Ecto neural progenitor cell (in vitro differentiated cells): ENCODE measurements around the gene EEPD1.
"Not testable (repeated sequence)": the region's sequence is repeated elsewhere in the genome, so short reads cannot be mapped to it uniquely, and the experiment has no call there.

ENCODE experiments used
- DNase-seq: peaks from one replicate; pipeline ENCODE4 v3.0.0-alpha.2; 2018; ENCODE audit warnings: low spot score

EEPD1 gene

GRCh38 chr7:36301914-36302771 lies 149.1 kb downstream of the EEPD1 start:
- DNase-seq = peak; percentile 50

- DNase-seq = peak; percentile 60
These were observed 150.4 kb downstream of the EEPD1 start for GRCh38 chr7:36303202-36304098.

DNA sequence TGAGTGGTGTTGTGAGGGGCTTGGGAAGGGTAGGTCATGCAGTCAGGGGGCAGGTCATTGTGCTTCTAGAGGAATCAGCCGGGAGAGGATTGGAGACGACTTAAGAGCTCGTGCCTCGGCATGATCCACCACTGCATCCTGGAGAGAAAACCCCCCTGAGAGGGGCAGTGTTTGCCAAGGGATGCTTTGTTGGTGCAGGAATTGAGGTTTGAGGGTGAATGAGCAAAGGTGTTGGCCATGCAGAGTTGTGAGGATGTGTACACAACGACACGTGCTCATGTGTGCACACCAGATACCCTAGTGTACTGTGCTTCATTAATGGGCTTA lies 151.0 kb downstream of the EEPD1 start:
- no peak for DNase-seq

GRCh38 chr7:36305226-36305625 lies 152.2 kb downstream of the EEPD1 start:
- no peak for DNase-seq

DNA sequence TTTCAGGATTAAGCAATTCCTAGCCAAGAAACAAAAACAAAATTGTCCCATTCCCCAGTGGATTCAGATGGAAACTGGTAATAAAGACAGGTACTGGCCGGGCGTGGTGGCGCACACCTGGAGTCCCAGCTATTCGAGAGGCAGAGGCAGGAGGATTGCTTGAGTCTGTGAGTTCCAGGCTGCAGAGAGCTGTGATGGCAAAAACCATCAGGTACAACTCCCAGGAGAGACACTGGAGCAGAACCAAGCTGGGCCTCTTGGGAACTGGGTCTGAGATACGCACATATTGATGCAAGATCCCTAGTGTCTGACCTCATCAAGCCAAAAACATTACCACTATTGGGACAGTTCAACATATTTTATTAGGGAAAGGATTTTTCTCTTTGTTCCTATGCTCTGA lies 152.6 kb downstream of the EEPD1 start:
- DNase-seq = no peak

DNA sequence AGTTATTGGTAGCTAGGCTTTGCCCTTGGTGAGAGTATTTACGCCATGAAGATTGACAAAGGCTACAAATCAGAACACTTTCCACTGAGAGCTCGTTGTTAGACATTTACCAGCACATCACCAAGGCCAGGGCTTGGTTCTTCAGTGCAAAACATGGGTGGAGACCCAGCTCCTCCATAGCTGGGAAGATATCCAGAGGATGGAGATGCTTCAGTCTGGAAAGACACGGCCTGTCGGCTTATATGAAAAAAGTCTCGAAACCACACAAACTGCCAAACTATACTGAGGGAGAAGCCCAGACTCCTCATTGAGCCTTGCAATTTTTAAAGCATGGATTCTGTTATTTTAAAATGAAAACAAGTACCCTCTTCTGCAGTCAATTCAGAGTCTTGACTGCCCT lies 153.2 kb downstream of the EEPD1 start:
- DNase-seq = no peak

- DNase-seq = no peak
These were observed 153.7 kb downstream of the EEPD1 start for GRCh38 chr7:36306722-36307121.

- DNase-seq = no peak
These were observed 155.0 kb downstream of the EEPD1 start for GRCh38 chr7:36308031-36308430.

DNA sequence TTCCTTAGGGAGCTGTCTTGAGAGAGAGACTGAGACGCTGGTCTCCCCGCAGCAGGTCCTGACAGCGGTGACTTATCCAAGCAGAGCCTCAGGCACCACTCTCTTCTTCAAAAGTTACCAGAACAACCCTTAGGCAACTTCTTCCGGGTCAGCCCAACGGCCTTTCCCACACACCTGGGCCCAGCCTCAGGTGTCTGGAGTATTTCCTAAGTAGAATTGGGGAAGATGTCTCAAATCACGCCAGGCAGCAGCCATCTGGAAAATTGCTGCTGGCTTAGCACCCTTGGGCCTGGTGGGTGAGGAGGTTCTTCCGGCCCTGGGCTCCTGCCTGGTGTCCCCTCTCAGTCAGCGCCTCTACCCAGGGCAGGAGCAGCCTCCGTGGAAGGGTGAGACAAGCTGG lies 156.2 kb downstream of the EEPD1 start:
- DNase-seq = no peak

- no peak for DNase-seq
These were observed 156.7 kb downstream of the EEPD1 start for GRCh38 chr7:36309716-36310115.

DNA sequence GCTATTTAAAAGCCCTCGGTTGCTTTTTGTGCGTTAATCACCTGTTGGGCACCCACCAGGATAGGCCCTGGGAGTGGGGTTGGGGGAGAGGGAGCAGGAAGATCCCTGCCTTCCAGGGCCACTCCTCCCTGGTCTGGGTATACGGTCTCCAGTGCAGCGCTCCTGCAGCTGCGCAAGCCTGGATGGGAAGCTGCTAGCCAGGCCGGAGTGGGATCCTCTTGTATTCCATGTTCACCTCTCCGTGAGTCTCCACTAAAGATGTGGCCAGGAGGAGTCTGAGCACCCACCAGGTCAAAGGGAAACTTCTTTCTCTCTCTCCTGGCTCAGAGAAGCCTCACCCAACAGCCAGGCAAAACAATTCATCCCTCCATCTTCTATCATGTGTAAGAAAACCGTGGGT lies 157.8 kb downstream of the EEPD1 start:
- no peak for DNase-seq

DNA sequence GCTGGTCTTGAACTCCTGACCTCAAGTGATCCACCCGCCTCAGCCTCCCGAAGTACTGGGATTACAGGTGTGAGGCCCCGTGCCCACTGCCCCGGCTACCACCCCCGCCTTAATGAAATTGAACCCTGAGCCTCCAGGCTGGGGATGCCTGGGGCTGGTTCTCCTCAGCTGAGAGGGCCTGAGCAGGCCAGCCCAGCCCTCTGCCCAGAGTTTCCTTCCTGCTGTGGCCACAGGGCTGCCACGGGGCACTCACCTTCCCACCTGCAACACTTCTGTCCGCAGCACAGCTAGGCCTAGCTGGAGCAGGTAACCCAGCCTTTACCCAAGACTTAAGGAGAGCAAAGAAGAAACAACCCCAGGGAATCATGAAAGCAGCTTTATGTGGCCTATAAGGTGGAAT lies 158.5 kb downstream of the EEPD1 start:
- no peak for DNase-seq

GRCh38 chr7:36312064-36312914 lies 159.2 kb downstream of the EEPD1 start:
- no peak for DNase-seq

DNA sequence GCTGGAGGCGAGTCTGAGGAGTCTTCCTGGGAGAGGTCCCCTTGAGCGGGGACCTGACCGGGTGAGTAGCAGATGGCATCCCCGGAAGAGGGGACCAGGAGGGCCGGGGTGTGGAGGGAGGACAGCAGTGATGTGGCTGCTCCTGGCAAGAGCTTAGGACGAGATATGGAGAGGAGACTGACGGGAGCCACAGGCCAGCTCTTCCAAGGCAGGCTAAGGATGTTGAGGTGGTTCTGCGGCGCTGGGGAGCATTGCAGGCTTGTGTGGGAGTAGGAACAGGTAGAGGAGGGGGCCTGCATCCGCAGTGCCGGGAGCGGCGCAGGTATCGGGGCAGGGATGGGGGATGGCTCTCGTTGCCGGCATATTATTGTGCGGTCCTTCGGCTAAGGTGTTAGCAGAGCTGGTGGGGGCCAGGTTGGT lies 159.9 kb downstream of the EEPD1 start:
- no peak for DNase-seq

DNA sequence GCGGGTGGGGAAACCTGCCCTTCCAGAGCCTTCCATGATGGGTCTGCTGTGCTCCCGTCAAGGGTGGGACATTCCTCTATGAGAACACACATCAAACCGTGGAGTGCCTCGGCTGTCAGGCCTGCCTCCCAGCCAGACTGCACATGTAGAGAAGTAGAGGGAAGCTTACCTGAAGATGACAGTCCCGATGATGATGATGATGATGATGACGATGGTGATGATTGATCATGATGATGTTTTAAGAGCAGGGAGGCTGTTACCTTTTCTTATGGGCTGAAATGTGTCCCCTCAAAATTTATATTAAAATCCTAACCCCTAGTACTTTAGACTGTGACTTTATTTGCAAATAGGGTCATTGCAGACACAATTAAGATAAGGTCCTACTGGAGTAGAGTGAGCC lies 160.6 kb downstream of the EEPD1 start:
- no peak for DNase-seq

- DNase-seq = no peak
These were observed 161.4 kb downstream of the EEPD1 start for GRCh38 chr7:36314491-36314890.

DNA sequence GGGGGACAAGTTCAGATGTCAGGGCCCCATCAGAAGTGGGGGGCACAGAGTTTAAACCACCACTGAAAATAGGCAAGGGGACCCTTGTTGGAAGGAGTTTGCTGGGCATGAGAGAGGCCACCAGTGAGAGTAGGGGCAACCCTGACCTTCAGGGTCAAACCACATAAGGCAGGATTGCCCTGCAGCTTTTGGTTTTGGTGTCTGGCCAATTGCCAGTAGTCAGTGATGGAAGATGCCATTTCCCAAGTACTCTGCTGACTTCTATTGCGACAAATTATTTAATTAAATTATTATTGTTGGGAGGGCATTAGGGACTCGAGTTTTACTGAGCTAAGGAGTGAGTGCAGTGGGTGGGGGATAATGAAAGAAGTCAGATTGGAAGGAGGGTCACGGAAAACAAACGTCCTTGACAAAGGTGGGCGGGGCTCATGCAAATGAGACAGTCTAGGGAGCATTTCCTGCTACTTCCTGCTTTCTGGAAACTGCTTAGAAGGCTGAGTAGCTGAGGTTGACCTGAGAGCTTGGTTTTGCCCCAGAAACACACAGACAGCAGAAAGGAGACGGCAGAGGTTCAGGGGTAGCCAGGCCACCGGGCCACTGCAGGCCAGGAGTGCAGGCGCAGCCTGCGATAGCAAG lies 162.4 kb downstream of the EEPD1 start:
- no peak for DNase-seq

- DNase-seq = no peak
These were observed 163.3 kb downstream of the EEPD1 start for GRCh38 chr7:36316319-36316718.

GRCh38 chr7:36317276-36317675 lies 164.2 kb downstream of the EEPD1 start:
- DNase-seq = no peak

DNA sequence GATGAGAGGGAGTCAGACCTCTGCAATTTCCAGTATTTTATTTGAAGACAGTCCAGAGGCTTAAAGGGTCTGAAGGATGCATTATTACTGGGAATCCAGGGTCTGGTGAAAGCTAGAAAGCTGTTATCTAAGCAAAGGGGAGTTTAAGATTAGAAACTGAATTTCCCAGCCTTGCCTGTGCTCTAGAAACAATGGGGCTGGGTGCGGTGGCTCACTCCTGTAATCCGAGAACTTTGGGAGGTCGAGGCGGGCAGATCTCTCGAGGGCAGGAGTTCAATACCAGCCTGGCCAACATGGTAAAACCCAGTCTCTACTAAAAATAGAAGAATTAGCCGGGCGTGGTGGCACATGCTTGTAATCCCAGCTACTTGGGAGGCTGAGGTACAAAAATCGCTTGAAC lies 165.1 kb downstream of the EEPD1 start:
- DNase-seq = no peak

GRCh38 chr7:36321284-36321683 lies 168.2 kb downstream of the EEPD1 start:
- DNase-seq = not testable (repeated sequence)

DNA sequence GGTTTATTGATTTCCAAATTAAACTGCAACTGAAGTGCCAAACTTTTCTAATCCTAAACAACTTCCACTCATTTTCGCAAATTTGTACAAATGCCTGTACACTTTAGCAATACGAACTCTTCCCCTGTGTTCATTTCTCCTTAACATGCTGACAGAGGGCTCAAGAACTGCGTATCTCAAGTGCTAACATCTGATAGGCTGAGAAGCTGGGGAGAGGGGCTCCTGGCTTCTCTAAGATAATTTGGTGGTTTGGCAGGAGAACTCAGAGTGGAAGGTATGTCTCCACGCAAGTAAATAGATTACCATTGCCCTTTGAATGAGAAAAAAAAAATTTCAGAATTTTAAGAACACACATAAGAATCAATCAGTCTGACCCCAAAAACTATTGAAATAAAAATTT lies 183.3 kb downstream of the EEPD1 start:
- DNase-seq = no peak
